GM12875 (cell line): ENCODE measurements around the gene TBC1D22A.

Experiments
- H3K4me3 ChIP-seq: one replicate; pipeline ENCODE4 v1.5.1; 2011; ENCODE audit warnings: low read depth, low read length, control low read depth
- TF ChIP-seq, protein P1 (sequence below): IDR thresholded peaks from 2 replicates; pipeline ENCODE4 v1.5.1; 2011; ENCODE audit warnings: low read depth, mild to moderate bottlenecking, control low read depth, inconsistent platforms, low read length, moderate library complexity, borderline replicate concordance; ENCODE audit not compliant: insufficient read depth

TBC1D22A gene

DNA sequence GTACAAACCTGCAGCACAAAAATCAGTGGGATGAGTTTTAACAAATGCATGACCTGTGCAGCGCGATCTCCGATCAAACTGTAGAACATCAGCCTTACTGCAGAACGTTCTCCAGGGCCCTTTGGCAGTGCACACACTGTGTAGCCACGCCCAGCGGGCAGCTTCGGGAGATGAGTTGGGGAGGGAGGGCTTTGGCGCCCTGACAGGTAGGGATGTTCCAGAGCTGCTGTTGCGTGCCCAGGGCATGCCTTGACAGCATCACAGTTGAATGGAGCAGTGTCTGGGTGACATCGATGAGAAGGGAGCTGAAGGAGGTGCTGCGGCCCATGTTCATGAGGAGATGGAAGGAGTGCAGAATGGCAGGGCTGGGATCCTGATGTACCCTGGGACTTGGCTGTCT is 80.2 kb downstream of the TBC1D22A start:
- H3K4me3 ChIP-seq, result no peak overlapping the region
- TF ChIP-seq, protein P1, sequence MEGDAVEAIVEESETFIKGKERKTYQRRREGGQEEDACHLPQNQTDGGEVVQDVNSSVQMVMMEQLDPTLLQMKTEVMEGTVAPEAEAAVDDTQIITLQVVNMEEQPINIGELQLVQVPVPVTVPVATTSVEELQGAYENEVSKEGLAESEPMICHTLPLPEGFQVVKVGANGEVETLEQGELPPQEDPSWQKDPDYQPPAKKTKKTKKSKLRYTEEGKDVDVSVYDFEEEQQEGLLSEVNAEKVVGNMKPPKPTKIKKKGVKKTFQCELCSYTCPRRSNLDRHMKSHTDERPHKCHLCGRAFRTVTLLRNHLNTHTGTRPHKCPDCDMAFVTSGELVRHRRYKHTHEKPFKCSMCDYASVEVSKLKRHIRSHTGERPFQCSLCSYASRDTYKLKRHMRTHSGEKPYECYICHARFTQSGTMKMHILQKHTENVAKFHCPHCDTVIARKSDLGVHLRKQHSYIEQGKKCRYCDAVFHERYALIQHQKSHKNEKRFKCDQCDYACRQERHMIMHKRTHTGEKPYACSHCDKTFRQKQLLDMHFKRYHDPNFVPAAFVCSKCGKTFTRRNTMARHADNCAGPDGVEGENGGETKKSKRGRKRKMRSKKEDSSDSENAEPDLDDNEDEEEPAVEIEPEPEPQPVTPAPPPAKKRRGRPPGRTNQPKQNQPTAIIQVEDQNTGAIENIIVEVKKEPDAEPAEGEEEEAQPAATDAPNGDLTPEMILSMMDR, result no peak

GRCh38 chr22:46843821-46844255 is 81.4 kb downstream of the TBC1D22A start:
- TF ChIP-seq, protein P1, result no peak
- H3K4me3 ChIP-seq, result no peak overlapping the region

DNA sequence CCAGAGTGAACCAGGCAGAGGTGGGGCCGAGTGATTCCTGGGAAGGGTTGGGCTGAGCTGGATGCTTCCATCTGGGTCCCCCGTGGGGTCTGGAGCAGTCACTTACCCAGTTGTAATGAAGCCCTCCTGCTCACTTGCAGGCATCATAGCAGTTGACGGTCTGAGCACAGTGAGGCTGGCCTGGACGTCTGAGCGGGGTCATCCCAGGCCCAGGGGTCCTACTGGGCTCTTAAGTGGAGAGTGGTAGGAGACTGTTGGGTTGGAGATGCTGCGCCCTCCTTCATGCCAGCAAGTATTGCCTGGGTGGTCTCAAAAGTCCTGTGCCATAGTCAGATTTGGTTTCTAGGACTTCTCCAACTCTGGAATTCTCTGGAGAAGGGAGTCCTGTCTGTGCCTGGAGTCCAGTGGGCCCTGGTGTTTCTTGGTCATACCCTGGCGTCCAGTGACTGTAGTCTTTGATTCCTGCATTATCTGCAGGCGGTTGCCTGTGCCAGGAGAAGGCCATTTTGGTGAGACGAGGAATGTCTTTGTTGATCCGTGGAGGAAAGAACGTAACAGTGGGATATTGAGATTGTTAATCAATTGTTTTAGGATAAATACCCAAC is 82.3 kb downstream of the TBC1D22A start:
- H3K4me3 ChIP-seq, result no peak overlapping the region
- TF ChIP-seq, protein P1, result no peak

DNA sequence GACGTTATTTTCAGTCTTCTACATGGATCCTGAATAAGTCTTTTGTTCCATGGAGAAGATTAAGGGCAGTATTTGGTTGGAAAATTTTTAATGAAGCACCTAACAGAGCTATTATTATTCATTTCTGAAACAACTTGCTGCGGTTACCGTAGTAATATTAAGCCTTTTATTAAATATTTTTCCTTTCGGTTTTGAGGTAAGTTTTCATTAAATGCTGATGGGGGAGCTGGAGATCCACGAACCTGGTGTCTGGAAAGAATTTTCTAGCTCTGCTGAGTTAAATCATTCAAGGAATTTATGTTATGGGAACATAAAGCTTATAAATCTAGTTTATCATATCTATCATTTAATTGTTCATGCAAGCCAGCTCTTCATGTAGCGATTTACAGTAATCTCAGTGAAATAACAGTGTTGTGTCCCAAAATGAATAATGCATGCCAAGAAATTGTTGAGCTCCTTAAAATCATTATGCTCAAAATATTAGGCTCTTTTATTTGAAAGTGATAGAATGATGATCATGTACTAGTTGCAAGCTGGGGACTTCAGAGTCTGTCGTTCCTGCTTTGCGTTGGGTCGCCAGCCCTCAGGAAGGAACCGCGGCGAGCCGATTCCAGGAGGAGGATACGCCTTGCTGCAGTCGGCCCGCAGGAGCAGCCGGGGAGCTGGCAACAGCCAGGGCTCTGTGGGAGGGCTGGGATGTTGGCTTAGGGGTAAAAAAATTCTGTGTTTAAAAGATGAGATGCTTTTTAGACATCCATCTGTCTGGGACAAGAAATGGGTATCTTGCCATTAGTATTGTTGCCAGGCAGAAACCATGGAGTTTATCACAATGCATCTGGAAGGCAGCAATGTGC is 83.1 kb downstream of the TBC1D22A start:
- TF ChIP-seq, protein P1, result no peak
- H3K4me3 ChIP-seq, result no peak overlapping the region

DNA sequence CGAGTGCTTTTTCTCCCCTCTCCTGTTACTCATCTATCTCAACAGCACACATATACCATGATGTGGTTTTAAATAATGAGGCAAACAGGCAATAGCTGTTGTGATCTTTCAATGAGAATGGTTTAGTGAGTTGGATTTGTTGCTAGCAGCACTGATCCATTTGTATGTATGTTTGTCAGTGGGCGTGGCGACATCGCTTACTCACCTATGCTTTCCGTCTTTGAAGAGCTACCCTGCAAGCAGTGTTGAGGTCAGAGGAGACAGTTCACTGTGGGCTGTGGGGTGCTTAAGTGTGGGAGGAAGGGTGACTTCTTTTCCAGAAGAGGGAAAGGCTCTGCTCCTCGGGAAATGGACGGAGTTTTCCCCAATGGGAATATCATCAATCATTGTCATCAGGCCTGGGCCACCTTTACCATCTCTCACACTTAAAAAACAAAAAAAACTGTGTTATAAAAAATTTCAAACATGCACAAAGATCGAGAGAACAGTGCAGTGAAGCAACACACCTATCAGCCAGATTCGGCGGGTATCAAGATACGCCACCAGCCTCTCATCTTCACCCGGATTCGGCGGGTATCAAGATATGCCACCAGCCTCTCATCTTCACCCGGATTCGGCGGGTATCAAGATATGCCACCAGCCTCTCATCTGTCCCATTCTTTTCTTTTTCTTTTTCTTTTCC is 83.8 kb downstream of the TBC1D22A start:
- no peak overlapping the region for H3K4me3 ChIP-seq
- TF ChIP-seq, protein P1, result no peak

DNA sequence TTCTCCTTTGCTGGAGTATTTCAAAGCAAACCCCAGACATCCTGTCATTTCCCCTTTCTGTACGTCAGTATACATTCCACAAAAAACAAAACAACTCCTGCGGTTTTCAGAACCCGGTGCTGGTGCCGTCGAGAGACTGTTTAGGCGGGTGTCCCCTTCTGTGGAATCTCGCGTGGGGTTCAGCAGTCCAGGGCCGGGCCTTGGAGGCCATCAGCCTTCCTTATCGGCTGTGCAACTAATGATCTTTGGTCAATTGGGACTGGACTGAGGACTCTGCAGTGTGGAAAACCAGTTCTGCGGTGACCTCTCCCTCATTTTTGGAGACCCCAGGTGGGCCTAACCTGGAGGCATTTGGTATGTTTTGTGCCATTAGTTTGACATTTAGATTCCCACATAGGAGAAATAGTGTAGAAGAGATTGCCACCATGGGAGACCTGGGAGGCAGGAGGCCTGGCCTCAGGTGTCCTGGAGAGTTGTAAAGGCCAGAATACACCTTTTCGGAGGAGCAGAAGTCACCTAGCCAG is 84.4 kb downstream of the TBC1D22A start:
- no peak overlapping the region for H3K4me3 ChIP-seq
- TF ChIP-seq, protein P1, result no peak
